GM19438 (cell line): Measurements from ENCODE around the gene CRKL.

Source experiments
- ATAC-seq: cut with Tn5 transposase; IDR thresholded peaks from one replicate; pipeline ENCODE4 v1.9.1; 2021; ENCODE audit warnings: low read depth; ENCODE audit not compliant: unreplicated experiment

CRKL gene

DNA sequence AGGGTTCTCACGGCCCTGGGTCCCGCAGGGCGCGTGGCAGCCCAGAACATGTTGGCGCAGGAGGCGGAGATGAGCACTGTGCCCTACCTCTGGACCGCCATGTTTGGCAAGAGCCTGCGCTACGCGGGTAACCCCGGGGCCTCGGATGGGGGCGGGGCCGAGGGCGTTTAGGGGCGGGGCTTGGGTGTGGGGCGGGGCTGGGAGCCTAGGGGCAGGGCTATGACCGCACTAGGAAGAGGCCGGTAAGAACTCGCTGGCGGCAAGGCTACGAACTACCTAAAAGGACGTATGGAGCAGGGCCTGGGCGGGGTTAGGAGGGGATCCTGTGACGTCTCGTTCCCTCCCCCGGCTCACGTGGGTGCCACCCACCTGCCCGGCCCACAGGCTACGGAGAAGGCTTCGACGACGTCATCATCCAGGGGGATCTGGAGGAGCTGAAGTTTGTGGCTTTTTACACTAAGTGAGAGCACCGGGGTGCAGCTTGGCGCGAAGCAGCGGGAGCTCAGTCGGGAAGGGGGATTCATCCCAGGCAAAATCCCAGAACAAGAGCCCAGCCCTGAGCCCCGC is 62.1 kb downstream of the CRKL start:
- ATAC-seq, result no peak

DNA sequence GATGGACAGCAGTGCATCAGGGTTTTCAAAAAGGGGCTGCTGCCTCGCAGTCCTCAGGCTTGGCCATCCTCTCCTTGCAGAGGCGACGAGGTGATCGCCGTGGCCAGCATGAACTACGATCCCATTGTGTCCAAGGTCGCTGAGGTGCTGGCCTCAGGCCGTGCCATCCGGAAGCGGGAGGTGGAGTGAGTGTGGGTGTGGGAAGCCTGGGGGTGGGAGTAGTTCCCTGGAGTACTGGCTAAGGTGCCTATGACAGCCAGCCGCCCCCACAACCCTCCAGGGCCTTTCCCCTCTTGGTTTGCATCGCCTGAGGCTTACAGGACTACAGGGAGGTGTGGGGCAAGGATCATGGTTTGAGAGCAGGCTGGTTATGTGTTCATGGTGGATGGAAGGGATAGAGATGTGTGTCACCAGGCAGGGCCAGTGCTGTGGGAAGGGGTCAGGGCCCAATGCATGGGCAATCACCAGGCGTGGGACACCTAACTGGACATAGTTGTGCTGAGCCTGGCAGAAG is 62.8 kb downstream of the CRKL start:
- no peak for ATAC-seq

DNA sequence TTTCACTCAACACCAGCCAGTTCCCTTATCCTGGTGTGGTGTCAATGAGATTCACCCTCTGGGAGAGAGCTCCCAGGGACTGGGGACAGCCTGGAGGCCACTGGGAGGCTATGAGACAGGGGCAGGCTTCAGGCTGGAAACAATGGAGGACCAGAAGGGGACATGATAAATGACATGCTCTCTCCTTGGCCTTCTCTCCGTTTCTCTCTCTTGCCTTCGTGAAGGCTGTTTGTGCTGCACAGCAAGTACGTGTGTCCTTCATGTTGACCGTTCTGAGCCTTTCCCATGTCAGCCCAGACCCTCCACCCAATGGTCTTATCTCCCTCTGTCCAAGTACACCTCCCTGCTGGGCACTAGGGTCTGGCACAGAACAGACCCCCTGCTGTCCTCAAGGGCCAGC is 63.3 kb downstream of the CRKL start:
- no peak for ATAC-seq

DNA sequence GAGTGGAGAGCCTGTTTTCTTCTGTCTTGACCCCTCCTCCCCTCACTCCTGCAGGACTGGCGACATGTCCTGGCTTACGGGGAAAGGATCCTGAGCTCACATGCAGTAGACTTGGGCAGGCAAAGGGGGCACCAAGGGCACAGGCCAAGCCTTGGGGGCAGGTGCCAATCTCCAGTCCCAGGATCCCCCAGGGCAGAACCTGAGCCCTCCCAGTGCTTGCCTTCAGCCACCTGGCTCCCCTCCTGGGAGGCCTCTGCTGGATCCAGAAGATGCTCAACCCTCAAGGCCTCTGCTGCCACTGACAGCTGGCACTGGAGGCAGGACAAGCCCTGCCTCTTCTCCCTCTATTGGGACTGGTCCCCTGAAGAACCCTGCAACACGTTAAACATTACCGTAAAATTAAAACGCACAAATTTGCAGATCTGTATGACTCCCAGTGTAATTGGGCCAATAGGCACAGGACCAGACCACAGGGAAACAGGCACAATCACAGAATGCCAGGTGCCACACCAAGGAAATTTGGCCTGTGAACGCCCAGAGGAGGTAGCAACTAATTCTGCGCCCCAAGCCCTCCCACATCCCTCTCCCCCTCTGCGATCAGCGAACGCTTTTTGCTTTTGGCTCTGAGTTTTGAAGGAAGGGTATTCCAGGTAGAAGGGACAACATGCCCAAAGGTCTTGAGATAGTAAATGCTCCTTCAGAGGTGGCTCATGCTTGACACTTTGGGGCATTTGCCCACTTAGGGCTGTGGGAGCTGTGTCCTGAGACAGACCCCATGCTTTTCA is 63.9 kb downstream of the CRKL start:
- no peak for ATAC-seq

DNA sequence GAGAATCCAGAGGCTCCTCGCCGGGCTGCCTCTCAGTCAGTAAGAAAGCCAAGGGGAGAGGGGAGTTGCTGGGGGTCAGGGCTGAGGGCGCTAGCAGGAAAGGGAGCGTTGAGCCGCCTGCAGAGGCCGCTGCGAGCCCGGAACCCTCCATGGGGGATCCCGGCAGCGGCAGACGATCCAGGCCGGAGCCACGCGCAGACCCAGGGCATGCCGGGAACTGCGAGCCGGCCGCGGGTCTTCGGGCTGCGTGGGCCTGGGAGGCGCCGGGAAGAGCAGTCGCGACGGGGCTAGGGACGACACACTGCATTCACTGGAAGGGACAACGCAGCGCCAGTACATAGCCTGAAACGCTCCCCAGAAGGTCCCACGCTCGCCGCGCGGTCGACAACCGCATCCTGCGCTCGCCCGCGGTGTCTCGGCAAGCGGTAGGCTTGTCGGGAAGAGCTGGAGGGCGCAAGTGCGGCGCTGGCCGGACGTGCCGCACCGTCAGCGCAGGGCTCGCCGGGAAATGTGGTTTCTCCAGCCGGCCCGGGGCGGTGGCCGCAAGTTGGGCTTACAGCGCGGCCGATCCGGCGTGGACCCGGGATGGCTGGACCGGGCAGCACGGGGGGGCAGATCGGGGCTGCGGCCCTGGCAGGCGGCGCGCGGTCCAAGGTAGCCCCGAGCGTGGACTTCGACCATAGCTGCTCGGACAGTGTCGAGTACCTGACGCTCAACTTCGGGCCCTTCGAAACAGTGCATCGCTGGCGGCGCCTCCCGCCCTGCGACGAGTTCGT is 64.8 kb downstream of the CRKL start, which contains the start of gene LZTR1:
TSS of gene LZTR1 (plus strand) at position 511 of the 776 bp plus-strand sequence. CDS start at position 586, 75 bp downstream.
- ATAC-seq, result peak; percentile 82

DNA sequence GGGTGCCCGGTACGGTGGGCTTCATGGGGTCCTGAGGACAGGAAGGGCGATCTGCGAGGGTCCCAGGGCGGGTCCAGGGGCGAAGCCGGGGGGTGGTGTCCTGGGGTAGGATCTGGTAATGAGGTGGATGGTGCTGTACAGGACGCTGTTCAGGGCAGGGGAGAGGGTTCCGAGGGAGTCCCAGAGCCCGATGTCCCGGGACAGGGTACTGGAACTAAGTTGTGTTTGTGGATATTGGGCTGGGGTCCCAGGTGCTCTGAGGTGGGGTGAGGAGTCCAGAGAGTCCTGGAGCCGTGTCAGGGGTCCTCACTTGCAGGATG is 65.3 kb downstream of the CRKL start:
- no peak for ATAC-seq

DNA sequence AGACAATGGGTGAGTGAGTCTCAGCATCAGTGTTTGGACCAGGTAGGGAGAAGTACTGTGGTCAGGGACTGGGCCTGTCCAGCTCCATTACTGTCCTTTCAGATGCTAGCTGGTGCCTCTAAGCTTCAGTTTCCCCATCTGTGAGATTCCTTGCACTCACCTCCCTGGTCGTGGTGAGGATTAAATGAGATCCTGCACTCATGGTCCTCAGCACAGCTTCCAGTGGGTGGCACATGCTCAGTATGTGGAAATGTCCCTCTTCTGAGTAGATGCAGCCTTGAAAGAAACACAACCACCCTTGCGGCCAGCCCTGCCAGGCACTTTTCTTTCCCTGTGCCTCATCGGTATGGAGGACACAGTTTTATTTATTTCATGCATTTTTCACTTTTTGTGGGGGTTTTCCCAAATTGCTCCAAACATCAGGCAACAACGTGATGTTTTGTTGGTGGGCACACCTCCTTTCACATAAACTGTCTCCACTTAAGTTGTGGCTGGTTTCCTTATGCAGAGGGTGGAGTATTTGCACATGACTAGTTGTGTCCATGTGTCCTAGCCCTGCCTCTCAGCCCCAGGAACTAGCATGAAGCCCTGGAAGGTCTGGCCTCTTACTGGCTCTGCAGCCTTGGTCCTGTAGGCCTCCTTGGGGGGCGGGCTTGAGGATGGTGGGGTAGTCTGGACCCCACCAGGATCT is 66.0 kb downstream of the CRKL start:
- no peak for ATAC-seq

DNA sequence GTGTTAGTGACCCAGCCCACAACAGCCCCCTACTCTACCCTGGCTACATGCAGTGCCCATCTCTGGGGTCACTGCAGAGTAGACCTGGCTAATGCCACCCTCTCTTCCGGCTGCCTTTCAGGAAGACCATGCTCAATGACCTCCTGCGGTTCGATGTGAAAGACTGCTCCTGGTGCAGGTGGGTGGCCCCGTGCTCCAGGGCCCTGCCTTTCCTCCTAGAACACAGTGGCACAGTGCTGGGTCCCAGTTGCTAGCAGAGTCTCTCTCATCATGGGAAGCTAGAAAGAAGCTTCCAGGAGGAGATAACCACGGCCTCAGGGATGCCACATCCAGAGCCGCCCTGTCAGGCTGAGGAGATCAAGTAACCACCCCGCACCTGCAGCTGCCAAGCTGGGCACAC is 68.5 kb downstream of the CRKL start:
- no peak for ATAC-seq

DNA sequence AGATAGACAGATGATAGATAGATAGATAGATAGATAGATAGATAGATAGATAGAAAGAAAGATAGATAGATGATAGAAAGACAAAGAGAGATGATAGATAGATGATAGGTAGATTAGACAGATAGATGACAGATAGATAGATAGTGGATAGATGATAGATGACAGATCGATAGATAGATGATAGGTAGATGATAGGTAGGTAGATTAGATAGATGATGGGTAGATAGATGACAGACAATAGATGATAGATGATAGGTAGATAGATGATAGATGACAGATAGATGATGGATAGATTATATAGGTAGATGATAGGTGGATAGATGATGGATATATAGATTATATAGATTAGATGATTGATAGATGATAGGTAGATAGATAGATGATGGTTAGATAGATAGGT is 69.2 kb downstream of the CRKL start:
- no peak for ATAC-seq

DNA sequence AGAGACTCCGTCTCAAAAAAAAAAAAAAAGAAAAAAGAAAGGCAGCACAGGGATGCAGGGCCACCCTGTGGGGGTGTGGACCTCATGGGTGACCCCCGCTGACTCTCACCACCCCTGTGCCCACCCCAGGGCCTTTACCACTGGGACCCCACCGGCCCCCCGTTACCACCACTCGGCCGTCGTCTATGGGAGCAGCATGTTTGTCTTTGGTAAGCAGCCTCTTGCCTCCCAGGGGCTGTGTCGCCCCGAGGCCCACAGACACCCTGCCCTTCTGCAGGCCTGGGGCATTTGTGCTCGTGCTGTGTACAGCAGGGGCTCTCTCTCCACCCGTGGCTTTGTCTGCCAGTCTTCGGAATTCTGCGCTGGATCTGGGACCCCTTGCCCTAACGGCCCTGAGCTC is 70.2 kb downstream of the CRKL start:
- no peak for ATAC-seq

DNA sequence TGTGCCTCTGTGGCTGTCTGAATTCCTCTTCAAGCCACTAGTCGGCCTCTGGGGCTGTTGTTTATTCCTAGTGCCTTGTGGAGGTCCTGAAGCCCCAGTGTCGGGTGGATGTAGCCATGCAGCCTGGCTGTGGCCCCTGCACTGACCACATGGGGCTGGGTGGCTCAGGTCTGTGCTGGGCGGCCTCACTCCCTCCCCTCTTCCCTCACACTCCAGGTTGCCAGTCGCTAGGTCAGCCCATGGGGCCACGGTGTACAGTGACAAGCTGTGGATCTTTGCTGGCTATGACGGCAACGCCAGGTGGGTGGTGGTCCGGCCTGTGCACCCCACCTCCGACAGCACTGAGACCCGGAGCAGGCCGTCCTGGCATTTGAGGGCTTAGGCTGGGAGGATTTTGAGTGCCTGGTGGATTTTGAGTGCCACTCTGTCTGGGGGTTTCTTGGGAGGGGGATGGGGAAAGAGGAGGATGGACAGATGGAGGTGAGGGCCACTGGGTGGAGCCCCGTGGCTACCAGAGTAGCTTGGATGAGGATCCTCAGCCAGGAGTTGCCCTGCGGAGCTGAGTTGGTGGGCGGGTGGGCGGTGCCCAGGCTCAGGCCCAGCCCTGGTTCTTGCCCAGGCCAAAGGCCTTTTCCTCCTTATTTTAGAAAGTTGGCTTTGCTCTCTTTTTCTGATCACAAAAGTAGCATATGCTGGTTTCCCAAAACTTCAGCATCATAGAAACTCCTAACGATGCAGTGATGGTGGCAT is 71.5 kb downstream of the CRKL start:
- ATAC-seq, result no peak

DNA sequence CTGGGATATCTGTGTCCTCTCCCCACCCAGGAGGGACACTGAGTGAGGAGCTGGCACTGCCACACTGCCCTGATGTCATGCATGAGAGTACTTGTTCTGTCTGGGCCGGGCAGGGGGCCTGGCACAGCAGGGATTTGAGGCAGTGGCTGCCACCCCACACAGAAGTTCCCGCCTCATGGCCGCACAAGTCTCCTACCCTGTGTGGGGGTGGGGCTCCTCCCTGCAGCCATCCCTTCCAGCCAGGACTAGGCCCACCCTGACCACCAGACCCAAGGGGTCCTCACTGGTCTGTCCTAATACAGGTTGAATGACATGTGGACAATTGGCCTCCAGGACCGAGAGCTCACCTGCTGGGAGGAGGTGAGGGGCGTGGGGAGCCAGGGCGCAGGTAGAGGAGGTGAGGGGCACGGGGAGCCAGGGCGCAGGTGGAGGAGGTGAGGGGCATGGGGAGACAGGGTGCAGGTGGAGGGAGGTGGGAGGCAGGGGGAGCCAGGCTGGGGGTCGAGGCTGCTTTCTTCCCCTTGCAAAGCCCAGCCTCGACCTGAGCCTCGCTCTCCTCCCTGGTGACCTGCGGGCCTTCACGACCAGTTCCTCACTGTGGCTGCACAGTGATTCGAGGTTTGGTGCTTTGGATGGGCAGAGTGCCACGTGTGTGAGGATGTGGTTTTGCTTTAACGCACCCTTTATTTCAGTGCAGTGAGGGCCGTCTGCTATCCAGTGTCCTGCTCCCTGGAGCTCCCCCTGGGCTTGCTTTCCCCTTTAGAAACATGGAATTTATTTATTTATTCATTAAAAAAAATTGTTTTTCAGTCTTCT is 72.3 kb downstream of the CRKL start:
- no peak for ATAC-seq

DNA sequence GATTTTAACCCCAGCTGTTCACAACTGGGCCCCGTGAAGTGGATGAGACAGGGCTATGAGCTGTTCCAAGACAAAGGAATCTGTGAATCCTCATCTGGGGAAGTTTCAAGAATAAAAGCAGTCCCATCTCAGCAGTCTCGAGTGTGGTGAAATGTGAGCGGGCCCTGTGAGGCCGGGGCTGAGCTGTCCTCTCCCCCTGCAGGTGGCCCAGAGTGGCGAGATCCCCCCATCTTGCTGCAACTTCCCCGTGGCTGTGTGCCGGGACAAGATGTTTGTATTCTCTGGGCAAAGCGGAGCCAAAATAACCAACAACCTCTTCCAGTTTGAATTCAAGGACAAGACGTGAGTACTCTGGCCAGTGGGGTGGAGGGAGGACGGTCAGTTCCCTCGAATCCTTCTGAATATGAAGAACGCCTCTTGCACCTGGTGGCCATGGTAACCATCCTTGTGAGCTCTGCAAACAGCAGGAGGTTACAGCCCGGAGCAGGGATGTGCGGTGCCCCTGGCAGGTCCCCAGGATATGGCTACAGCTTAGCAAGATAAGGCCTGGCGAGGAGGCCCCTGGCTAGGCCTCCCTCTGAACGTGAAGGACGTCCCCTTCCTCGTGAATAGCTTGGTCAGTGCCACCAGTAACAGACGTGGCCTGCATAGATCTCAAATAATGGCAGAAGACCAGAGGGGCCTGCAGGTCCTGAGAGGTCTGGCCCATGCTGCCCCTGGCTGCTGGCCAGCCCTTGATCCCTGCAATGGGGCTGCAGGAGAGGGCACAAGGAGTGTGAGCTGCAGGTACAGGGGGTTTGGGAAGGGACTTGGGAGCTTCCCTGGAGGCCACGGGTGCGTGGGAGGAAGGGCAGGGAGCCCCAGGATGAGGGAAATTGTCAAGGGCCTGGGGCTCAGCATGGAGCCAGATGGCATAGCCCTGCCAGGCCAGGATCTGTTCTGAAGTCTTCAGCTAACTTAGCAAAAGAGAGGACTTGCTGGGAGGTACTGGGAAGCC is 73.3 kb downstream of the CRKL start:
- ATAC-seq, result no peak

DNA sequence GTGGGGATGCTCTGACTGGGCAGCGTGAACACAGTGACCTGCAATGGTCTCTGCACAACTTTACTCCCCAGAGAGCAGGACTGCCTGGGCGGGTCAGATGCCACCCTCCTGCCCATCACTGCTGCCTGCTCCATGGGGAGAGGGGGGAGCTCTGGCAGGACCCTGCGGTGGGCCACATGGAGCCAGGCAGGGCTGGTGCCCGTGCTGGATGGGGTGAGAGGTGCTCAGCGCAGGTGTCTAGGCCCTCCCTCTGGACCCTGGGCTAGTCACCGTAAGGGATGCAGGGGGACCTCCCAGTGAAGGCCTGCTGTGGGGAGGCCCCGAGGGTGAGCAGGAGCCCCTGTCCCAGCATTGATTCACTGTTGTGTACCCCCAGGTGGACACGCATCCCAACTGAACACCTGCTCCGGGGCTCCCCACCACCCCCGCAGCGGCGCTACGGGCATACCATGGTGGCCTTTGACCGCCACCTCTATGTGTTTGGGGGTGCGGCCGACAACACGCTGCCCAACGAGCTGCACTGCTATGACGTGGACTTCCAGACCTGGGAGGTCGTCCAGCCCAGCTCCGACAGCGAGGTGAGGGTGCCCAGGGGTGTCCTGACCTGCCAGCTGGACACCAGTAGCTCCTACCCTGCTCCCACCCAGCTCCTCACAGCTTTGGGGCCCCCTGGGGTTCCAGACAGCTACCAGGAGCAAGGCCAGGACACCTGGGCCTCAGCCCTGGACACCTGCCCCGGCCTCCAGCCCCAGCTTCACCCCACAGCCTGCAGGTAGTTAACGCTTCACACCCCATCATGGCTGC is 74.2 kb downstream of the CRKL start:
- ATAC-seq, result no peak

DNA sequence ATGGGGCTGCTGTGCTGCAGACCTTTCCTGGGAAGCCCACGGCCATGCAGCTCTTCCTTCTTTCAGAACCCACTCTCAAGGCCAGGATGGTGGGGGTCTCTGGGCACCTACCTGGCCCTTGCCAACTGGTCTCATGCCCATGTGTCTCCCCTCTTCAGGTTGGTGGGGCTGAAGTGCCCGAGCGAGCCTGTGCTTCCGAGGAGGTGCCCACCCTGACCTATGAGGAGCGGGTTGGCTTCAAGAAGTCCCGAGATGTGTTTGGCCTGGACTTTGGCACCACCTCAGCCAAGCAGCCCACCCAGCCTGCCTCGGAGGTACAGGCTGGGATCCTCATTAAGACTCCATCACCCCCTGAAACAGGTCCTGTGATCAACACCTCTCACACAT is 74.8 kb downstream of the CRKL start:
- no peak for ATAC-seq

DNA sequence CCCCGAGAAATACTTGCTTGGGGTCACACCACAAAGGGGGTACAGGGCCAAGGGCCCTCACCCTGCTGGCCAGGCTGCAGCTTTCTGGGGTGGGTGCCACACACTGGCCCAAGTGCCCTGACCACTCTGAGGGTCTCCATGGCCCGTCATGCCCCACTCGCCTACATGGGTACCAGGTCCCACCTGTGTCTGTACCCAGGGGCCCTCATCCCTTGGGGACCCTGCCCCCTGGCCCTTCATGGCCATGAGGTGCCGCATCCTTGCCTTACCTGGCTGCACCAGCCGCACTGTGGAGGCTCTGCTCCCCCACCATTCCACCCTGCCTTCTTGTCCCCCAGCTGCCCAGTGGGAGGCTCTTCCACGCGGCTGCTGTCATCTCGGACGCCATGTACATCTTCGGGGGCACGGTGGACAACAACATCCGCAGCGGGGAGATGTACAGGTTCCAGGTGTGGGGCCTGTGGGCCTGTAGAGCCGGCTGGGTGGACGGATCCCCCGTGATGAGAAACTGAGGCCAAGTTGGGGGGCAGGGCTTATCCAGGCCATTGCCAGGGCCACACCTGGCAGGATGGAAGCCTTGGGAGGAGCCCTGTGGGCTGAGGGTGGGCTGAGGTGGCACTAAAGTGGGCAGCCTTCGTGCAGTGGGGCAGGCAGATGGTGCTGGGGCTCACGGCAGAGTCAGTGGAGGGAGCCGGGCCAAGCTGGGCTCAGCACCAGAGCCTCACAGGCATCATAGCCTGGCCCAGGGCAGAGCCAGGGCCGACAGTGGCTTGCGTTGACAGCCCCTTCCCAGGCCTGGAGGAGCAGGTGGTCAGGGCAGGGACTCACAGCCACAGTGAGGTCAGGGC is 75.5 kb downstream of the CRKL start:
- ATAC-seq, result no peak
